ENCODE results near the gene OSBPL3. TPM values are rescaled to one million over a fixed set of nuclear protein-coding genes. Genes with fewer than 3 reads are reported as not detected.

The OSBPL3 gene
- total RNA-seq, 1 experiment from 2014 or later = 8.6 TPM

- no peaks in the 10 kb centered on the region for H3K23me2 ChIP-seq (ENCODE audit: insufficient read length, low read depth, low read length, poor library complexity, severe bottlenecking)
- no peak overlapping the region for H3K18ac ChIP-seq (ENCODE audit: insufficient read length, low read depth, low read length)
- H3K27me3 Mint-ChIP-seq (ENCODE audit: low read depth) = no peaks in the 10 kb centered on the region
- no peak overlapping the region for H2AK5ac ChIP-seq (ENCODE audit: insufficient read length, low read length)
- peaks cover 7% of the 10 kb centered on the region for H3K4me1 ChIP-seq (ENCODE audit: insufficient read depth, low read length)
- no peak overlapping the region; the same call in 1 of the 2 replicates for H3K14ac ChIP-seq (ENCODE audit: insufficient read depth, low read length)
- H3K79me2 ChIP-seq (ENCODE audit: insufficient read depth, low read length) = no peaks in the 10 kb centered on the region; the same call in 1 of the 2 replicates
- H4K91ac ChIP-seq (ENCODE audit: insufficient read length, low read depth, low read length) = no peak overlapping the region
- no peak overlapping the region for H3K23ac ChIP-seq (ENCODE audit: insufficient read length, low read depth, low read length)
- H4K8ac ChIP-seq (replicated peaks; ENCODE audit: insufficient read length, low read depth, low read length) = no peak overlapping the region
- no peaks in the 10 kb centered on the region for H3K9me3 Mint-ChIP-seq
- no peak overlapping the region for H2AFZ ChIP-seq (ENCODE audit: low read length)
- WGBS (ENCODE audit: extremely low coverage, insufficient read length, low lambda C conversion rate) = no CpG with 5 or more reads among the region's 2 CpGs
- no peak for DNase-seq
- H3K27me3 ChIP-seq (ENCODE audit: insufficient read depth, low read length) = no peaks in the 10 kb centered on the region
- no peak overlapping the region for H3K4me2 ChIP-seq (ENCODE audit: insufficient read depth, insufficient read length, low read length)
- H3K9ac ChIP-seq (ENCODE audit: extremely low read depth, insufficient read length, low read length) = no peak overlapping the region
- H3K4me1 Mint-ChIP-seq = peaks cover 31 to 35% of the 10 kb centered on the region in 2 experiments
- no peak overlapping the region for H3T11ph ChIP-seq (ENCODE audit: low read length)
- no peaks in the 10 kb centered on the region for H4K20me1 ChIP-seq (ENCODE audit: control insufficient read depth, insufficient read depth, insufficient read length)
- no peak overlapping the region for H3K56ac ChIP-seq (ENCODE audit: insufficient read length, low read depth, low read length)
- no peak overlapping the region for H4K5ac ChIP-seq (ENCODE audit: insufficient read length, low read depth, low read length)
- H3K36me3 Mint-ChIP-seq (ENCODE audit: insufficient read depth in 1 of 3, low read depth in 3 of 3) = no peaks in the 10 kb centered on the region
- no peak for TF ChIP-seq CTCF (conservative IDR thresholded peaks at IDR 0.05)
- no peaks in the 10 kb centered on the region for H3K9me3 ChIP-seq (ENCODE audit: control insufficient read depth, low read depth, low read length)
- H2BK5ac ChIP-seq (ENCODE audit: insufficient read length, low read length) = no peak overlapping the region
- H2BK20ac ChIP-seq (ENCODE audit: low read depth, low read length, poor library complexity, severe bottlenecking) = no peak overlapping the region
- no peak overlapping the region for H3K27ac ChIP-seq (ENCODE audit: insufficient read length, low read depth, low read length)
- H2BK120ac ChIP-seq (ENCODE audit: low read depth, low read length, poor library complexity, severe bottlenecking) = no peak overlapping the region
- peaks cover 3% of the 10 kb centered on the region for H3K79me1 ChIP-seq (ENCODE audit: insufficient read depth, low read depth, low read length, poor library complexity, severe bottlenecking)
- no peak overlapping the region for H3K4ac ChIP-seq (ENCODE audit: low read depth, low read length)
- H2BK15ac ChIP-seq (ENCODE audit: low read depth, low read length) = no peak overlapping the region
- no peak overlapping the region for H3K4me3 Mint-ChIP-seq
- no peak overlapping the region for H3K27ac Mint-ChIP-seq
- no peak overlapping the region for H2BK12ac ChIP-seq (ENCODE audit: insufficient read length, low read depth, low read length)
Measured at GRCh38 chr7:24963218-24963617, 16.8 kb downstream of the OSBPL3 start.

All from H9 (cell line).